Measurements from ENCODE around the gene CCDC146. TPM values are rescaled to one million over a fixed set of nuclear protein-coding genes. Genes with fewer than 3 reads are reported as not detected.

Gene CCDC146
- total RNA-seq, 1 experiment from 2014 or later = 4.7 TPM

GRCh38 chr7:77222065-77222464 lies 99.7 kb downstream of the CCDC146 start:
- no TSS peak for BruUV-seq (replicated peaks)
- ATAC-seq = no peak
- intact Hi-C loops (cut with micrococcal nuclease) = no loop called here

DNA sequence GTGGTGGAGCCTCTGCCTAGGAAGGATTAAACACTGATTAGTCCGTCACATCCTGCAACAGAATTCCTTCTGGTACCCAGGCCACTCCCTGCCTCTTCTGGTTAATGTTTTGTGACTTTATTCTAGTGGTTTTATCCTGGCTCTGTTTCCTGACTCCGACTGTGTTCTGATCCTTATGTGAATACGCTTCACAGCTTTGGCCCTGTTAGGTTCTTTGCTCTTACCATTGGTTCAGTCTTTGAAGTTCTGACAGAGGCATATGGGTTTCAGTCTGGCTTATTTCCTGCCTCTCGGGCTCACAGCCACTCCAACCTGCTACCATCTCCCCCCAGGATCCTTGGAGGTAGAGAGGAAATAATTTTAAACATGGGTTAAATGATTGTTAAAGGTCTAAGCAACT lies 100.4 kb downstream of the CCDC146 start:
- Histone ChIP-seq H3K4me3 (ENCODE audit: low read length) (no peak overlapping the region), H3K79me2 (ENCODE audit: low read length) (no peaks in the 10 kb centered on the region), H3K27ac (ENCODE audit: low read length) (no peak overlapping the region), H3K9me2 (replicated peaks; ENCODE audit: low read length) (no peaks in the 10 kb centered on the region), H3K9me3 (ENCODE audit: low read length) (no peaks in the 10 kb centered on the region; the same call in 1 of the 2 replicates), H4K20me1 (ENCODE audit: low read length) (no peaks in the 10 kb centered on the region), H3F3A (ENCODE audit: low read length, unreplicated experiment) (no peaks in the 10 kb centered on the region), H3K4me1 (ENCODE audit: insufficient read depth, low read length) (no peaks in the 10 kb centered on the region), H3K4me2 (ENCODE audit: low read length) (no peak overlapping the region), H3K9ac (ENCODE audit: low read length) (no peak overlapping the region), H3K36me3 (ENCODE audit: low read depth, low read length) (no peaks in the 10 kb centered on the region), H3K27me3 (ENCODE audit: low read length) (no peaks in the 10 kb centered on the region), H2AFZ (ENCODE audit: low read length) (no peak overlapping the region)
- no peak for ATAC-seq
- intact Hi-C loops (cut with micrococcal nuclease) = no loop called here
- DNase-seq = no peak
- POLR2A ChIA-PET (ENCODE audit: unreplicated experiment) = no interaction called here
- TF ChIP-seq, protein P1, sequence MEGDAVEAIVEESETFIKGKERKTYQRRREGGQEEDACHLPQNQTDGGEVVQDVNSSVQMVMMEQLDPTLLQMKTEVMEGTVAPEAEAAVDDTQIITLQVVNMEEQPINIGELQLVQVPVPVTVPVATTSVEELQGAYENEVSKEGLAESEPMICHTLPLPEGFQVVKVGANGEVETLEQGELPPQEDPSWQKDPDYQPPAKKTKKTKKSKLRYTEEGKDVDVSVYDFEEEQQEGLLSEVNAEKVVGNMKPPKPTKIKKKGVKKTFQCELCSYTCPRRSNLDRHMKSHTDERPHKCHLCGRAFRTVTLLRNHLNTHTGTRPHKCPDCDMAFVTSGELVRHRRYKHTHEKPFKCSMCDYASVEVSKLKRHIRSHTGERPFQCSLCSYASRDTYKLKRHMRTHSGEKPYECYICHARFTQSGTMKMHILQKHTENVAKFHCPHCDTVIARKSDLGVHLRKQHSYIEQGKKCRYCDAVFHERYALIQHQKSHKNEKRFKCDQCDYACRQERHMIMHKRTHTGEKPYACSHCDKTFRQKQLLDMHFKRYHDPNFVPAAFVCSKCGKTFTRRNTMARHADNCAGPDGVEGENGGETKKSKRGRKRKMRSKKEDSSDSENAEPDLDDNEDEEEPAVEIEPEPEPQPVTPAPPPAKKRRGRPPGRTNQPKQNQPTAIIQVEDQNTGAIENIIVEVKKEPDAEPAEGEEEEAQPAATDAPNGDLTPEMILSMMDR (conservative IDR thresholded peaks at IDR 0.05; ENCODE audit: low read depth, low read length) = no peak
- TF ChIP-seq EZH2phosphoT487 (IDR thresholded peaks at IDR 0.05; ENCODE audit: borderline replicate concordance, low read length) = no peak
- TF ChIP-seq EZH2 (IDR thresholded peaks at IDR 0.05; ENCODE audit: low read length, unreplicated experiment) = no peak
- CTCF ChIA-PET = no interaction called here
- no TSS peak for BruUV-seq (replicated peaks)

More at GRCh38 chr7:77222065-77222464, 99.7 kb downstream of the CCDC146 start:
- Histone ChIP-seq H2AFZ (ENCODE audit: low read length) (no peak overlapping the region), H3K4me1 (ENCODE audit: insufficient read depth, low read length) (no peaks in the 10 kb centered on the region), H3K9me3 (ENCODE audit: low read length) (no peaks in the 10 kb centered on the region; the same call in 1 of the 2 replicates), H3K9ac (ENCODE audit: low read length) (no peak overlapping the region), H3K9me2 (replicated peaks; ENCODE audit: low read length) (no peaks in the 10 kb centered on the region), H3K4me2 (ENCODE audit: low read length) (no peak overlapping the region), H3K27ac (ENCODE audit: low read length) (no peak overlapping the region), H4K20me1 (ENCODE audit: low read length) (no peaks in the 10 kb centered on the region), H3K79me2 (ENCODE audit: low read length) (no peaks in the 10 kb centered on the region), H3K4me3 (ENCODE audit: low read length) (no peak overlapping the region), H3K27me3 (ENCODE audit: low read length) (no peaks in the 10 kb centered on the region), H3F3A (ENCODE audit: low read length, unreplicated experiment) (no peaks in the 10 kb centered on the region), H3K36me3 (ENCODE audit: low read depth, low read length) (no peaks in the 10 kb centered on the region)
- ChIA-PET CTCF (no interaction called here), POLR2A (ENCODE audit: unreplicated experiment) (no interaction called here)
- TF ChIP-seq EZH2phosphoT487 (IDR thresholded peaks at IDR 0.05; ENCODE audit: borderline replicate concordance, low read length) (no peak), EZH2 (IDR thresholded peaks at IDR 0.05; ENCODE audit: low read length, unreplicated experiment) (no peak)
- TF ChIP-seq, protein P1 (conservative IDR thresholded peaks at IDR 0.05; ENCODE audit: low read depth, low read length) = no peak
- no peak for DNase-seq

- DNase-seq = no peak
- ATAC-seq = no peak
- POLR2A ChIA-PET (ENCODE audit: unreplicated experiment) = no interaction called here
These were observed 100.8 kb downstream of the CCDC146 start for GRCh38 chr7:77223261-77223660.

More at GRCh38 chr7:77223261-77223660, 100.8 kb downstream of the CCDC146 start:
- Histone ChIP-seq H3K9me3 (ENCODE audit: low read length) (no peaks in the 10 kb centered on the region; the same call in 1 of the 2 replicates), H4K20me1 (ENCODE audit: low read length) (no peaks in the 10 kb centered on the region), H3K36me3 (ENCODE audit: low read depth, low read length) (no peaks in the 10 kb centered on the region), H3K4me3 (ENCODE audit: low read length) (no peak overlapping the region), H3K27ac (ENCODE audit: low read length) (no peak overlapping the region), H3K9me2 (replicated peaks; ENCODE audit: low read length) (no peaks in the 10 kb centered on the region), H3F3A (ENCODE audit: low read length, unreplicated experiment) (no peaks in the 10 kb centered on the region), H3K79me2 (ENCODE audit: low read length) (no peaks in the 10 kb centered on the region), H3K9ac (ENCODE audit: low read length) (no peak overlapping the region), H2AFZ (ENCODE audit: low read length) (no peak overlapping the region), H3K4me1 (ENCODE audit: insufficient read depth, low read length) (no peaks in the 10 kb centered on the region), H3K4me2 (ENCODE audit: low read length) (no peak overlapping the region), H3K27me3 (ENCODE audit: low read length) (no peaks in the 10 kb centered on the region)
- CTCF ChIA-PET = no interaction called here
- no TSS peak for BruUV-seq (replicated peaks)
- intact Hi-C loops (cut with micrococcal nuclease) = no loop called here
- TF ChIP-seq EZH2 (IDR thresholded peaks at IDR 0.05; ENCODE audit: low read length, unreplicated experiment) = no peak
- TF ChIP-seq, protein P1 (conservative IDR thresholded peaks at IDR 0.05; ENCODE audit: low read depth, low read length) = no peak
